Measurements from ENCODE around the gene ARHGAP22.

DNA sequence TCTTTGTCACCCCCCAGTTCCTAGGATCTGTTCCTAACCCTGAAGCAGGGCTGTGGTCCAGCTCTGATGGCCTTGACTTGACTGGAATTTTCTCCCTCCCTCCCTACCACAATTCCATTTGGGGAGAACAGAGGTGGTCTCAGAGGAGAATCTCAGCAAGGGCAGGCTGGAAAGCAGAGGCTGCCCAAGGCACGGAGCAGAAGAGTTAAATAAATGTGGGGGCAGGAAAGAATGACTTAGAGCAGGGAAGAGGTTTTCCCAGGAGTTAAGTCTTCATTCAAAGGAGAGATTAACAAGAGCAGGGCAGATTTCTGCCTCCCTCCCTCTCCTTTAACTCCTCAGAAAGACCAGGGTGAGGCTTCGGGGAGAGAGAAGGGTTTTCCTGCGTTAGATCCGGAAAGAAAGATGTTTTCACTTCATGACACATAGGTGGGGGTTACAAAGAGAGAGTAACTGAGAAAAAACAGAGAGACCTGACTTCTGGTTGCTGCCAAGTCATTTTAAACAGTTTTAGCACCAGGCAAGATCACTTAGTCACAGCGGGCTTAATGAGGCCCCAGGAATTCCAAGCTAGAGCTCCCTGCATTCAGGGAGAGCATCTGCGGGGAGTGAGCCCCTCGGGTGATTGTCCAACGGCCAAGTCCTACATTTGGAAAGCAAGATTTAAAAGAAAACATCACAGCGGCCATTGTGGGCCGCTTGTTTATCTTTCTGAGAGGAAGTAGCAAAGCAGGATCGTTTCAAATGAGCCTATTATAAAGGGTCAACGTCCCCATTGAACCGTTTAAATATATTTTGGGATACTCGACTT is 78.7 kb downstream of the ARHGAP22 start:
- TF ChIP-seq POLR2A (IDR thresholded peaks at IDR 0.05) (no peak), POLR2AphosphoS5 (IDR thresholded peaks at IDR 0.05) (no peak)
- TF ChIP-seq, protein P1, sequence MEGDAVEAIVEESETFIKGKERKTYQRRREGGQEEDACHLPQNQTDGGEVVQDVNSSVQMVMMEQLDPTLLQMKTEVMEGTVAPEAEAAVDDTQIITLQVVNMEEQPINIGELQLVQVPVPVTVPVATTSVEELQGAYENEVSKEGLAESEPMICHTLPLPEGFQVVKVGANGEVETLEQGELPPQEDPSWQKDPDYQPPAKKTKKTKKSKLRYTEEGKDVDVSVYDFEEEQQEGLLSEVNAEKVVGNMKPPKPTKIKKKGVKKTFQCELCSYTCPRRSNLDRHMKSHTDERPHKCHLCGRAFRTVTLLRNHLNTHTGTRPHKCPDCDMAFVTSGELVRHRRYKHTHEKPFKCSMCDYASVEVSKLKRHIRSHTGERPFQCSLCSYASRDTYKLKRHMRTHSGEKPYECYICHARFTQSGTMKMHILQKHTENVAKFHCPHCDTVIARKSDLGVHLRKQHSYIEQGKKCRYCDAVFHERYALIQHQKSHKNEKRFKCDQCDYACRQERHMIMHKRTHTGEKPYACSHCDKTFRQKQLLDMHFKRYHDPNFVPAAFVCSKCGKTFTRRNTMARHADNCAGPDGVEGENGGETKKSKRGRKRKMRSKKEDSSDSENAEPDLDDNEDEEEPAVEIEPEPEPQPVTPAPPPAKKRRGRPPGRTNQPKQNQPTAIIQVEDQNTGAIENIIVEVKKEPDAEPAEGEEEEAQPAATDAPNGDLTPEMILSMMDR (IDR thresholded peaks at IDR 0.05), result no peak
